Fibroblast of villous mesenchyme (primary cell): ENCODE data around the gene MDH1B. TPM values are rescaled to one million over a fixed set of nuclear protein-coding genes. Genes with fewer than 3 reads are reported as not detected.

Source experiments
- DNase-seq: peaks from one replicate; pipeline ENCODE4 v3.0.0-alpha.2; 2010; ENCODE audit warnings: low read depth
- H3K4me3 ChIP-seq: 2 replicates; pipeline ENCODE4 v1.5.1; 2011; ENCODE audit warnings: low read depth, mild to moderate bottlenecking, low read length
- total RNA-seq: library from RNA; depleted of rRNA; stranded (reverse); fragments of >200 nt; gene quantifications from 2 replicates; pipeline ENCODE4 v1.2.3, GENCODE V29; 2012
- TF ChIP-seq, protein P1 (sequence below): IDR thresholded peaks from 2 replicates; pipeline ENCODE4 v1.5.1; 2012; ENCODE audit warnings: low read depth, mild to moderate bottlenecking, low read length; ENCODE audit not compliant: insufficient read depth

MDH1B gene
- total RNA-seq, 1 donor = 1.3 TPM

DNA sequence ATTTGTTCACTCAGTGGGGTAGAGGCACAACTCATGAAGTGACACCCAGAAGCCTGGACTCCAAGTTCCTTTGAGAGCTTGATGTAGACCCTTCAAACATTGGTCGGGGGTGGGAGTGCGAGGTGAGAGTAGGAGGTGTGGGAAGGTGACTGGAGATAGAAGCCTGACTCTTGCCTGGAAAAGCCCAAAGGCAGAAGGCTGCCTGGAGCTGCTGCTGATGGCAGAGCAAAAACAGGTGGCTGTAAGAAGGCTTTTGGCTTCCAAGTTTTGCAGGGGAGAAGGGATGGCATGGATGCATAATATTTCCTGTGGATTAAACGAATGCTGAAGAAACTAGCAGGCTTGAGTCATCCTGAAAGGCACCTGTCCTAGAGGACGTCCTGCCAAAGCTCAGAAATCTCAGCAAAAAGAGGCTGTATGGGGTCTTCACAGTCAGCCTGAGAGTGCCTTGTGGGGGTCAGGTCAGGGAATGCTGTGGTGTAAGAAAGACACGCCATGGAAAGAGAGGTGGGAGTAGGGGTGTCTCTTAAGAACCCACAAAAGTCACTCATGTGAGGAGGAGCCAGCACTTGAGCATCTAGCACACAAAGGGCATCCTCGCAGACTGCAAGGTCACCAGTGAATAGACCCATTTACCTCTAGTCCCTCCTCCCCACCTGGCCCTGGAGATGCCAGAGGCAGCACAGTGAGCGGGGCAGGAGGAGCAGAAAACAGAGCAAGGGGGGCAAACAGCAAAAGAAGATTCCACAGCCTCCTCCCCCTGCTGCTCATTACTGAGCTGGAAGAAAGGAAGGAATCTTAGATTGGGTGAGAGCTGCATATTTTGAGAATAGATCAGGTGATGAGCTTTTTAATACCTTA lies 37.8 kb upstream of the MDH1B start:
- TF ChIP-seq, protein P1, sequence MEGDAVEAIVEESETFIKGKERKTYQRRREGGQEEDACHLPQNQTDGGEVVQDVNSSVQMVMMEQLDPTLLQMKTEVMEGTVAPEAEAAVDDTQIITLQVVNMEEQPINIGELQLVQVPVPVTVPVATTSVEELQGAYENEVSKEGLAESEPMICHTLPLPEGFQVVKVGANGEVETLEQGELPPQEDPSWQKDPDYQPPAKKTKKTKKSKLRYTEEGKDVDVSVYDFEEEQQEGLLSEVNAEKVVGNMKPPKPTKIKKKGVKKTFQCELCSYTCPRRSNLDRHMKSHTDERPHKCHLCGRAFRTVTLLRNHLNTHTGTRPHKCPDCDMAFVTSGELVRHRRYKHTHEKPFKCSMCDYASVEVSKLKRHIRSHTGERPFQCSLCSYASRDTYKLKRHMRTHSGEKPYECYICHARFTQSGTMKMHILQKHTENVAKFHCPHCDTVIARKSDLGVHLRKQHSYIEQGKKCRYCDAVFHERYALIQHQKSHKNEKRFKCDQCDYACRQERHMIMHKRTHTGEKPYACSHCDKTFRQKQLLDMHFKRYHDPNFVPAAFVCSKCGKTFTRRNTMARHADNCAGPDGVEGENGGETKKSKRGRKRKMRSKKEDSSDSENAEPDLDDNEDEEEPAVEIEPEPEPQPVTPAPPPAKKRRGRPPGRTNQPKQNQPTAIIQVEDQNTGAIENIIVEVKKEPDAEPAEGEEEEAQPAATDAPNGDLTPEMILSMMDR = no peak
- DNase-seq = no peak
- no peak overlapping the region for H3K4me3 ChIP-seq

DNA sequence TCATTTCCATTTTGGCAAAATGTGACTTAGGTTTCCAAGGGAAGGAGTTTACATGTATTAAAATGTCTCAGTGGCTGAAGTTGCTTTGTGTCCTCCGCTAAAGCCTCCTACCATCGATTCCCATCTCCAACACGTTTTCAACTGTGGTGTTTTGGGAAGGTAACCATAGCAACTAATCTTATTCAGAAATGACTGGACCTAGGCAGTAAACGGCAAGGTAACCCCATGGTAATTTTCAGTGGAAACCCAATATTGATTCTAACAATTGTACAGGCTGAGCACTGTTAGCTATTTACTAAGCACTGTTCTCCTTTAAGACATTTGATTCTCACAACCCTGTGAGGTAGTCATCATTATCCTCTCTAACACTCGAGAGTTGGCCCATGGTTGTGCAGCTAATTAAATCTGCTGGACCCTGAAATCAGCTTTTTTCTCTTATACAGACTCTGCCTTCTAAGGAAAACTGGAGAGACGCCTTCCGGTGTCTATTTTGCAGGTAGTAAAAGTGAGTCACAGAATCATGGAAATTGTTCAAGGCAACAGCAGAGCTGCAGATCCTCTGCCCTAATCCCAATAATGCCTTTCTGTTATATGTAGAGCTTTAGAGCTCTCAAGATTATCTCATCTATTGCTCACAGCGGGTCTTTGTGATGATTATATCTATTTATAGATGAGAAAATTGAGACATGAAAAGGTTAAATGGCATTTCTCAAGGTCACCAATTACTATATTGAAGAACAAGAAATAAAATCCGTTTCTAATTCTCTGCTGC lies 36.5 kb upstream of the MDH1B start:
- TF ChIP-seq, protein P1 = no peak
- H3K4me3 ChIP-seq = no peak overlapping the region
- no peak for DNase-seq

DNA sequence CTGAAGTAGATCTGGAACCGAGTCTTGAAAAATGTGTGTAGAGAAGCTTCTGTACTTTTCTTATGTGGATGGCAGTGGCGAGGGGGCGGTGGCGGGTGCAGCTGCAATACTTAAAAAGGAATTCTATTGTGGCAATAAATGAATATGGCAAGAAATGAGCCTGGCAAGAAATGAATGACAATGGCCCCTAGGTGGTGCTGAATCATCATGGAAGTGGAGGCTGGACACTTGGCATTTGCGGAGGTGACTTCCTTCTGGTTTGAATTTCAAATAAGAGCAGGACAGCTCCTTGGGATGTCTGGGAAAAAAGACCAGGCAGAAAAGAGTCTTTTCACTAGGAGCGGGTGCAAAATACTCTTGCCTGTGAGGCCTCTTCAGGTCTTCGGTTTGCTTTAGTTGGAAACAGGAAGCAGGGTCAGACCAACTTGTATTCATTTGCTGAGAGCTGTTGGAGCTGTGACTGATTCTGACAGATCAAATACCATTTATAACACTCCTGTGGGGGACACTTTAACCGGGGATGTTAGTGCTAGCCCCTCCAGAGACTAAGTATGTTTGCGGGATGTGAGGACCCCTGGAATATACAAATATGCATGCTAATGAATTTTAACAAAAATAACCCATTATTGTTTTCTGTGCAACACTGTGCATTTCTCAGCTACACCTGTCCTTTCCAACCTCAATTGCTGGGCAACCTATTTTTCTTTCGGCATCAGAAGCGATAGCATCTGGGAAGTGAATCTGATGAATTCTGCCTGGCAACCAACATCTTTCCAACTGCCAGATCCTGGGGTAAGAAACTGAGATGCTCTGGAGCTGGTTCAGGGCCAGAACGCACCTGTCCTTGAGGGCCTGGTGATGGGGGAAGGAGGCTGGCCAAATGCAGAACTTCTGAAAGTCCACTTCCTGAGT lies 35.6 kb upstream of the MDH1B start:
- peak; percentile 75 for DNase-seq
- no peak overlapping the region for H3K4me3 ChIP-seq
- TF ChIP-seq, protein P1 = peak; percentile 72

DNA sequence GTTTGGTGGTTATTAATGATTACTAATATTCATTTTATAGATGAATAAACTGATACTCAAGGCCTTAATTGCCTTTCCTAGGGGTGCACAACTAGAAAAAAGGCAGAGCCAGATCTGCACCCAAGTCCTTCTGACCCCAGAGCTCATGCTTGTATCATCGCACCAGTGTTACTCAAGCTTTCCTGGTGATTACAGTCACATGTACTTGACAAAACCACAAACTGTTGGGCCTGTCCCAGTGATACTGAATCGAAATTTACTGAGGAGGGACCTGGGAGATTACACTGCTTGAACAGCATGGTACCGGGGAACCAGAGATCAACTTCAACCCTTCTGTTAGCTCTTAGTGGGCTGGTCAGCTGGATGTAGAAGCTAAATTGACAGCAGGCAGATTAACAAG lies 34.0 kb upstream of the MDH1B start:
- peak; percentile 38 for DNase-seq
- no peak overlapping the region for H3K4me3 ChIP-seq
- TF ChIP-seq, protein P1 = no peak

DNA sequence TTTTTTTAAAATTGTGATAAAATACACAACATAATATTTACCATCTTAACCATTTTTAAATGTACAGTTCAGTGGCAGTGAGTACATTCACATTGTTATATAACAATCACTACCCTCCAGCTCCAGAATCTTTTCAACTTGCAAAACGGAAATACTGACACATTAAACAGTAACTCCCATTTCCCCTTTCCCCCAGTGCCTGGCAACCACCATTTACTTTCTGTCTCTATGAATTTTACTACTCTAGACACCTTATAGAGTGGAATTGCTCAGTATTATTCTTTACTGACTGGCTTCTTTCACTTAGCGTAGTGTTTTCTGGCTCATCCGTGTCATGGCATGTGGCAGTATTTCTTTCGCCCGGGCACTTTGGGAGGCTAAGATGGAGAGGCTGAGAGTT lies 32.9 kb upstream of the MDH1B start:
- no peak overlapping the region for H3K4me3 ChIP-seq
- TF ChIP-seq, protein P1 = no peak
- no peak for DNase-seq

DNA sequence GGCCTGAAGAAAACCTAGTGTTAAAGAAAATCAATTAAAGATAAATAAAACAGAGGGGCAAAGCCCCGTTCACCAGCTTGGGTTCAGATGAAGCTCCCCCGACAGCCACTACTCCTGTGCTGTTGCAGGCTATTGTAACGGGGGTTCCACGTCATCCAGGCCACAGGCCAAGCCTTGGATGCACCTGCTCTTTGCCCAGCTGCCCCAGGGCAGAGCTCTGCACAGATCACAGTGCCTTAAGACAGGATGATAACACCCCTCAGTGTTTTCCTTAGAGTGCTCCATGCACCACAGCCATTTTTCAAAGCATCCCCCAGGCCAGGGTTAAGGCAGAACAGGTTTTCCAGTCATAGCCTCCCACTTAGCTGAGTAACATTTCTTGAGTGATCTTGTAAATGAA lies 32.2 kb upstream of the MDH1B start:
- no peak overlapping the region for H3K4me3 ChIP-seq
- TF ChIP-seq, protein P1 = no peak
- no peak for DNase-seq
